ENCODE results near the gene IQSEC1. TPM values are rescaled to one million over a fixed set of nuclear protein-coding genes. Genes with fewer than 3 reads are reported as not detected.
"Not testable (repeated sequence)": the region's sequence is repeated elsewhere in the genome, so short reads cannot be mapped to it uniquely, and the experiment has no call there.

Gene IQSEC1
- total RNA-seq, 1 experiment from 2014 or later: 7.7 TPM

GRCh38 chr3:12896063-12896985, 176.9 kb downstream of the IQSEC1 start:
- DNase-seq (ENCODE audit: low read depth): no peak

GRCh38 chr3:12895391-12896062, 177.7 kb downstream of the IQSEC1 start:
- DNase-seq (ENCODE audit: low read depth): no peak

- DNase-seq (ENCODE audit: low read depth): no peak
Observed at GRCh38 chr3:12894629-12895028, 178.6 kb downstream of the IQSEC1 start.

- DNase-seq (ENCODE audit: low read depth): no peak
Observed at GRCh38 chr3:12893852-12894251, 179.4 kb downstream of the IQSEC1 start.

- DNase-seq (ENCODE audit: low read depth): no peak
Observed at GRCh38 chr3:12893247-12893646, 180.0 kb downstream of the IQSEC1 start.

GRCh38 chr3:12892840-12893189, 180.4 kb downstream of the IQSEC1 start:
- DNase-seq (ENCODE audit: low read depth): no peak

GRCh38 chr3:12891985-12892839, 181.0 kb downstream of the IQSEC1 start:
- DNase-seq (ENCODE audit: low read depth): peak; percentile 56

- DNase-seq (ENCODE audit: low read depth): no peak
Observed at GRCh38 chr3:12891391-12891984, 181.7 kb downstream of the IQSEC1 start.

- no peak for DNase-seq (ENCODE audit: low read depth)
Observed at GRCh38 chr3:12890610-12891390, 182.4 kb downstream of the IQSEC1 start.

- no peak for DNase-seq (ENCODE audit: low read depth)
Observed at GRCh38 chr3:12886736-12887135, 186.5 kb downstream of the IQSEC1 start.

- no peak for DNase-seq (ENCODE audit: low read depth)
Observed at GRCh38 chr3:12886106-12886679, 187.0 kb downstream of the IQSEC1 start.

- no peak for DNase-seq (ENCODE audit: low read depth)
Observed at GRCh38 chr3:12885583-12885930, 187.7 kb downstream of the IQSEC1 start.

GRCh38 chr3:12884790-12885582, 188.2 kb downstream of the IQSEC1 start:
- DNase-seq (ENCODE audit: low read depth): no peak

GRCh38 chr3:12884186-12884680, 189.0 kb downstream of the IQSEC1 start:
- DNase-seq (ENCODE audit: low read depth): peak; percentile 30

GRCh38 chr3:12882336-12883310, 190.6 kb downstream of the IQSEC1 start:
- DNase-seq (ENCODE audit: low read depth): no peak

- not testable (repeated sequence) for DNase-seq (ENCODE audit: low read depth)
Observed at GRCh38 chr3:12881858-12882257, 191.4 kb downstream of the IQSEC1 start.

GRCh38 chr3:12879191-12879815, 193.9 kb downstream of the IQSEC1 start:
- DNase-seq (ENCODE audit: low read depth): no peak

- not testable (repeated sequence) for DNase-seq (ENCODE audit: low read depth)
Observed at GRCh38 chr3:12878758-12879157, 194.5 kb downstream of the IQSEC1 start.
